SK-N-SH treated with all-trans-retinoic acid at 6 μM for 48 hours (cell line): Measurements from ENCODE around the gene CYP3A5.
A peak's percentile ranks its signal among the peaks of the same experiment; 100 is the strongest.
"Not testable (repeated sequence)": the region's sequence is repeated elsewhere in the genome, so short reads cannot be mapped to it uniquely, and the experiment has no call there.

Experiments
- ATAC-seq: fragments of 200-7000 bp; cut with Tn5 transposase; 3 replicates; pipeline ENCODE4 v1.9.1; 2020; ENCODE audit warnings: mild to moderate bottlenecking, moderate library complexity
- BACH2 ChIP-seq: fragments of 250-450 bp; sonication (Bioruptor Pico); IDR thresholded peaks from 2 replicates; pipeline ENCODE4 v1.9.0; 2021; ENCODE audit warnings: mild to moderate bottlenecking, borderline replicate concordance
- CSDC2 ChIP-seq: fragments of 250-450 bp; sonication (Bioruptor Pico); IDR thresholded peaks from 2 replicates; pipeline ENCODE4 v1.5.0; 2020; ENCODE audit warnings: mild to moderate bottlenecking, moderate library complexity
- CSRNP3 ChIP-seq: fragments of 250-450 bp; sonication (Bioruptor Pico); IDR thresholded peaks from 2 replicates; pipeline ENCODE4 v1.5.1; 2021; ENCODE audit warnings: mild to moderate bottlenecking, moderate library complexity
- ESRRG ChIP-seq: fragments of 250-450 bp; sonication (Bioruptor Pico); IDR thresholded peaks from 2 replicates; pipeline ENCODE4 v1.6.1; 2021; ENCODE audit warnings: mild to moderate bottlenecking
- GLIS3 ChIP-seq: fragments of 250-450 bp; sonication (Bioruptor Pico); IDR thresholded peaks from 2 replicates; pipeline ENCODE4 v1.5.0; 2020; ENCODE audit warnings: mild to moderate bottlenecking, moderate library complexity
- OSR1 ChIP-seq: fragments of 250-450 bp; sonication (Bioruptor Pico); IDR thresholded peaks from 2 replicates; pipeline ENCODE4 v1.8.0; 2022; ENCODE audit warnings: moderate library complexity, mild to moderate bottlenecking, inconsistent platforms
- PATZ1 ChIP-seq: fragments of 250-450 bp; sonication (Bioruptor Pico); IDR thresholded peaks from 2 replicates; pipeline ENCODE4 v1.8.0; 2020; ENCODE audit warnings: mild to moderate bottlenecking, moderate library complexity, borderline replicate concordance
- PPARA ChIP-seq: fragments of 250-450 bp; sonication (Bioruptor Pico); IDR thresholded peaks from 2 replicates; pipeline ENCODE4 v1.5.0; 2020; ENCODE audit warnings: mild to moderate bottlenecking, borderline replicate concordance
- TOX ChIP-seq: fragments of 250-450 bp; sonication (Bioruptor Pico); IDR thresholded peaks from 2 replicates; pipeline ENCODE4 v1.8.0; 2021; ENCODE audit warnings: mild to moderate bottlenecking, moderate library complexity, borderline replicate concordance
- TSHZ2 ChIP-seq: fragments of 250-450 bp; sonication (Bioruptor Pico); IDR thresholded peaks from 2 replicates; pipeline ENCODE4 v1.5.0; 2020; ENCODE audit warnings: mild to moderate bottlenecking, moderate library complexity
- ZC3H10 ChIP-seq: fragments of 250-450 bp; sonication (Bioruptor Pico); IDR thresholded peaks from 2 replicates; pipeline ENCODE4 v1.5.1; 2021; ENCODE audit warnings: mild to moderate bottlenecking, moderate library complexity
- ZFP30 ChIP-seq: fragments of 450-650 bp; formaldehyde crosslinking; IDR thresholded peaks from 2 replicates; pipeline ENCODE4 v1.5.0; 2022; ENCODE audit warnings: mild to moderate bottlenecking, moderate library complexity
- ZNF565 ChIP-seq: fragments of 450-650 bp; formaldehyde crosslinking; conservative IDR thresholded peaks from 2 replicates; pipeline ENCODE4 v1.5.0; 2020; ENCODE audit warnings: low read depth, mild to moderate bottlenecking, moderate library complexity
- ZNF70 ChIP-seq: fragments of 450-650 bp; formaldehyde crosslinking; IDR thresholded peaks from 2 replicates; pipeline ENCODE4 v1.5.0; 2020; ENCODE audit warnings: mild to moderate bottlenecking, moderate library complexity
- ZNF8 ChIP-seq: fragments of 450-650 bp; formaldehyde crosslinking; IDR thresholded peaks from 2 replicates; pipeline ENCODE4 v1.5.0; 2020; ENCODE audit warnings: mild to moderate bottlenecking, moderate library complexity

The CYP3A5 gene

GRCh38 chr7:99690918-99691317 lies 11.1 kb upstream of the CYP3A5 start:
- ATAC-seq, result not testable (repeated sequence)

- not testable (repeated sequence) for ATAC-seq
Observed at GRCh38 chr7:99685871-99686608, 6.2 kb upstream of the CYP3A5 start.

GRCh38 chr7:99685129-99685758 lies 5.4 kb upstream of the CYP3A5 start:
- TF ChIP-seq ZC3H10, result no peak
- no peak for TF ChIP-seq ZNF8 (CRISPR knock-in tag)
- TF ChIP-seq, all 23 proteins: peak for 0
- ATAC-seq, result no peak

GRCh38 chr7:99679032-99679399 lies 780 bp downstream of the CYP3A5 start:
- no peak for TF ChIP-seq TOX (CRISPR knock-in tag)
- no peak for TF ChIP-seq PPARA (CRISPR knock-in tag)
- no peak for TF ChIP-seq TSHZ2 (CRISPR knock-in tag)
- no peak for TF ChIP-seq ZFP30 (CRISPR knock-in tag)
- TF ChIP-seq CSDC2, result no peak
- TF ChIP-seq CSRNP3 (CRISPR knock-in tag), result no peak
- no peak for TF ChIP-seq PATZ1
- no peak for TF ChIP-seq ESRRG
- no peak for TF ChIP-seq ZNF565
- no peak for TF ChIP-seq ZNF70
- TF ChIP-seq ZC3H10, result no peak
- ATAC-seq, result peak; percentile 83

GRCh38 chr7:99677648-99678045 lies 2.1 kb downstream of the CYP3A5 start:
- no peak for TF ChIP-seq GLIS3 (CRISPR knock-in tag)
- no peak for TF ChIP-seq PPARA (CRISPR knock-in tag)
- no peak for TF ChIP-seq ZFP30 (CRISPR knock-in tag)
- no peak for TF ChIP-seq TSHZ2 (CRISPR knock-in tag)
- no peak for ATAC-seq

GRCh38 chr7:99677013-99677647 lies 2.7 kb downstream of the CYP3A5 start:
- ATAC-seq, result no peak
- no peak for TF ChIP-seq BACH2 (CRISPR knock-in tag)
- no peak for TF ChIP-seq PATZ1
- no peak for TF ChIP-seq ZFP30 (CRISPR knock-in tag)
- no peak for TF ChIP-seq OSR1 (CRISPR knock-in tag)
- TF ChIP-seq ZNF565, result no peak
- TF ChIP-seq TOX (CRISPR knock-in tag), result no peak
- TF ChIP-seq PPARA (CRISPR knock-in tag), result no peak
- TF ChIP-seq TSHZ2 (CRISPR knock-in tag), result no peak
